ENCODE measurements around the gene HS3ST3A1. TPM values are rescaled to one million over a fixed set of nuclear protein-coding genes. Genes with fewer than 3 reads are reported as not detected.

Gene HS3ST3A1
- total and polyA plus RNA-seq, 2 of the 8 experiments (the other 6 are each of a cell fraction or from before 2014, with no cell fraction given) = 5.4 to 5.7 TPM

DNA sequence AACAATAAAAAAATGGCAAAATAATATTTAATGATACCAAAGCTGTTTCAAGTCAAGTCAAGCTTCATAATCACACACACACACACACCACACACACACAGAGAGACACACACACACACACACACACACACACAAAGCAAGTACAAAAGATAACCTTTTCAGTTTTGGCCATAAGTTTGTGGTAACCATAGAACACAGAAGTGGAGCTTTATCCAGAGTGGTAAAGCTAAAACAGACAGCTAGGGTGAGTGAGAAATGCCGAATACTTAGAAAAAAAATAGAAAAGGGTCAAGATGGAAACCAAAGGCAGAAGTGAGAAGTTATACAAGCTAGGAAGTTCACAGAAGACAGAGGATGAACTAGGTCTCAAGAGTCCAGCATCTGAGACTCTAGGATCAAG, 79.0 kb downstream of the HS3ST3A1 start:
- FAIRE-seq = no peak
- Histone ChIP-seq H3K14ac (ENCODE audit: insufficient read length) (no peak overlapping the region), H3K79me2 (ENCODE audit: control insufficient read depth in 1 of 2, insufficient read depth in 2 of 2, low read length in 2 of 2) (no peaks in the 10 kb centered on the region), H2AK5ac (ENCODE audit: low read depth, low read length) (no peak overlapping the region), H2BK120ac (replicated peaks; ENCODE audit: low read depth, low read length) (no peak overlapping the region), H3K4me3 (ENCODE audit: extremely low read depth in 1 of 4, insufficient read depth in 2 of 4, low read depth in 3 of 4, low read length in 4 of 4) (no peak overlapping the region), H3K27me3 (replicated peaks in 1 of 4; ENCODE audit: control insufficient read depth in 3 of 4, extremely low read depth in 1 of 4, insufficient read depth in 3 of 4, low read length in 3 of 4) (no peaks in the 10 kb centered on the region), H3K23me2 (ENCODE audit: low read depth, low read length) (no peaks in the 10 kb centered on the region), H2AFZ (ENCODE audit: low read length) (no peak overlapping the region), H4K91ac (replicated peaks; ENCODE audit: insufficient read length, low read length) (no peak overlapping the region), H3K9me3 (ENCODE audit: insufficient read depth in 2 of 2, low read depth in 1 of 2, low read length in 1 of 2) (no peaks in the 10 kb centered on the region), H3K79me1 (ENCODE audit: low read depth, low read length) (no peaks in the 10 kb centered on the region), H3K56ac (replicated peaks; ENCODE audit: insufficient read length, low read depth, low read length) (no peak overlapping the region), H3K4me1 (replicated peaks in 1 of 4; ENCODE audit: control insufficient read depth in 3 of 4, insufficient read depth in 4 of 4, low read length in 3 of 4) (0 out of 7 replicates have a peak, but pooled peaks cover 0 to 2% (median 0%) of the 10 kb centered on the region in 4 experiments), H3K27ac (ENCODE audit: low read depth, low read length) (no peak overlapping the region), H3K9ac (replicated peaks in 1 of 4; ENCODE audit: extremely low read depth in 1 of 4, low read depth in 3 of 4, low read length in 3 of 4) (no peak overlapping the region), H2BK20ac (ENCODE audit: low read length) (no peak overlapping the region), H2BK12ac (ENCODE audit: low read depth, low read length) (no peak overlapping the region), H4K8ac (ENCODE audit: extremely low read depth, insufficient read depth, low read length) (no peak overlapping the region), H4K5ac (ENCODE audit: insufficient read length, low read depth, low read length) (no peak overlapping the region), H3K36me3 (ENCODE audit: control insufficient read depth in 2 of 4, insufficient read depth in 4 of 4, low read length in 3 of 4) (no peaks in the 10 kb centered on the region; a peak in 1 of 8 replicates), H2BK5ac (ENCODE audit: low read depth, low read length) (no peak overlapping the region), H3K4me2 (ENCODE audit: insufficient read depth in 1 of 2, low read depth in 2 of 2, low read length in 2 of 2) (no peak overlapping the region), H4K20me1 (replicated peaks in 1 of 2; ENCODE audit: control insufficient read depth in 1 of 2, insufficient read depth in 2 of 2, low read length in 2 of 2) (no peaks in the 10 kb centered on the region), H3K18ac (ENCODE audit: extremely low read depth, low read length) (no peak overlapping the region), H2BK15ac (ENCODE audit: low read length) (no peak overlapping the region), H3K23ac (ENCODE audit: insufficient read length) (no peak overlapping the region), H3K4ac (replicated peaks; ENCODE audit: insufficient read length, low read depth, low read length) (no peak overlapping the region)
- WGBS, 2 experiments (ENCODE audit: extremely low coverage in 1 of 2, insufficient coverage in 1 of 2, insufficient read length in 1 of 2, insufficient replicate concordance in 2 of 2, low coverage in 1 of 2, low lambda C conversion rate in 2 of 2, missing lambda C conversion rate in 1 of 2) = 100% methylated on average over 1 of the region's 1 CpG; no CpG with 5 or more reads in 1 of the 2 experiments
- ChIA-PET CTCF (ENCODE audit: partially characterized antibody) (no interaction called here), POLR2A (ENCODE audit: partially characterized antibody) (interaction anchor here (0.6 kb wide), 1 partner anchor 13 kb away, joined by 4 read pairs; no protein-coding TSS in a partner anchor)
- no peak for DNase-seq (ENCODE audit: low read depth in 1 of 2, low spot score in 2 of 2)
- TF ChIP-seq CBX5 (IDR thresholded peaks at IDR 0.05; ENCODE audit: low read depth, low read length) (no peak), RAD21 (IDR thresholded peaks at IDR 0.05 in 1 of 2, conservative IDR thresholded peaks at IDR 0.05 in 1 of 2; ENCODE audit: low read depth in 2 of 2, low read length in 2 of 2) (no peak), SP4 (IDR thresholded peaks at IDR 0.05; ENCODE audit: low read length) (no peak), RNF2 (IDR thresholded peaks at IDR 0.05; ENCODE audit: borderline replicate concordance, low read depth, low read length, missing control alignments, poor library complexity, severe bottlenecking) (no peak), JUND (IDR thresholded peaks at IDR 0.05; ENCODE audit: low read length) (no peak), CTCF (IDR thresholded peaks at IDR 0.05; ENCODE audit: control extremely low read depth in 1 of 3, insufficient read depth in 1 of 3, low read depth in 1 of 3, low read length in 3 of 3) (no peak), CHD2 (IDR thresholded peaks at IDR 0.05; ENCODE audit: low read length) (no peak), SIRT6 (IDR thresholded peaks at IDR 0.05; ENCODE audit: low read length) (no peak), BRCA1 (IDR thresholded peaks at IDR 0.05; ENCODE audit: low read depth, low read length) (no peak), BACH1 (IDR thresholded peaks at IDR 0.05; ENCODE audit: low read length) (no peak), EP300 (IDR thresholded peaks at IDR 0.05; ENCODE audit: borderline replicate concordance in 1 of 2, low read depth in 2 of 2, low read length in 2 of 2) (no peak), SIX5 (IDR thresholded peaks at IDR 0.05; ENCODE audit: low read depth, low read length) (no peak)
